ENCODE data around the gene ARHGAP40.
"Not testable (repeated sequence)": the region's sequence is repeated elsewhere in the genome, so short reads cannot be mapped to it uniquely, and the experiment has no call there.

ARHGAP40 gene

DNA sequence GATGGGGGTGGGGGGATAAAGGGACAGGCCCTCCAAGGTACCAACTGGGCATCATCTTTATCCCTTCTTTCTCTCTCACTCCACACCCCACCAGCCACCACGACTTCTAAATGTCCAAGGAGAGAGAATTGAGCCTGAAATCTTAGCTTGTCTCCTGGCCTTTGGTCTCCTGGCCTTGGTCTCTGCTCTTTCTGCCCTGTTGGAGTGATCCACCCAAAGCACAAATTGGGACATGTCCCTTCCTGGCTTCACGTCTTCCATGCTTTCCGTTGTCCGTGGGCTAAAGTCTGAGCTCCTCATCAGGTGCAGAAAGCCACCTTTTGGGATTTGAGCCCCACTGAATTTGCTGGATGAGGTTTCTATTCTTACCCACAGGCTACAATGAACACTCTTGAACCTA is 12.3 kb upstream of the ARHGAP40 start:
- no peak for DNase-seq

DNA sequence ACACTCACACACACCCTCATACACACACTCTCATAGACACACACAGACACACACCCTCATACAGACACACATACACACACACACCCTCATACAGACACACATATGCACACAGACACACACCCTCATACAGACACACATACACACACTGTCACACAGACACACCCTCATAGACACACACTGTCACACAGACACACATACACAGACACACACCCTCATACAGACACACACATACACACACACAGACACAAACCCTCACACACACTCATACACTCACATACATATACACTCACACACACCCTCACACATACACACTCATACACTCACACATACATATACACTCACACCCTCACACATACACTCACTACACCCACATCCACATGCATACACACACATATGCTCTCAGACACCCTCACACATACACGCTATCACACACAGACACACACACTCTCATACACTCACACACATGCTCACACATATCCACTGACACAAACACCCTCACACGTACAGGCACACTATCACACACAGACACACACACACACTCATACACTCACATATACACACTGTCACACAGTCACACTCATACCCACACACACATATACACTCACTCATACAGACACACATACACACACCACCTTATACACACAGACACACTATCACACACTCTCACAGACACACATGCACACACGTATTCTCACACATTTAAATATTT is 11.5 kb upstream of the ARHGAP40 start:
- no peak for DNase-seq

- DNase-seq: no peak
These were observed 10.7 kb upstream of the ARHGAP40 start for GRCh38 chr20:38590676-38591473.

- DNase-seq: no peak
These were observed 9.9 kb upstream of the ARHGAP40 start for GRCh38 chr20:38591474-38592410.

DNA sequence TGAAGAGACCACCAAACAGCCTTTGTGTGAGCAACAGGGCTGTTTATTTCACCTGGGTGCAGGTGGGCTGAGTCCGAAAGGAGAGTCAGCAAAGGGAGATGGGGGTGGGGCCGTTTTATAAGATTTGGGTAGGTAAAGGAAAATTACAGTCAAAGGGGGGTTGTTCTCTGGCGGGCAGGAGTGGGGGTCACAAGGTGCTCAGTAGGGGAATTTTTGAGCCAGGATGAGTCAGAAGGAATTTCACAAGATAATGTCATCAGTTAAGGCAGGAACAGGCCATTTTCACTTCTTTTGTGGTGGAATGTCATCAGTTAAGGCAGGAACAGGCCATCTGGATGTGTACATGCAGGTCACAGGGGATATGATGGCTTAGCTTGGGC is 9.2 kb upstream of the ARHGAP40 start:
- DNase-seq: not testable (repeated sequence)

GRCh38 chr20:38594281-38594680 is 7.3 kb upstream of the ARHGAP40 start:
- DNase-seq: not testable (repeated sequence)

GRCh38 chr20:38595886-38596285 is 5.7 kb upstream of the ARHGAP40 start:
- not testable (repeated sequence) for DNase-seq

DNA sequence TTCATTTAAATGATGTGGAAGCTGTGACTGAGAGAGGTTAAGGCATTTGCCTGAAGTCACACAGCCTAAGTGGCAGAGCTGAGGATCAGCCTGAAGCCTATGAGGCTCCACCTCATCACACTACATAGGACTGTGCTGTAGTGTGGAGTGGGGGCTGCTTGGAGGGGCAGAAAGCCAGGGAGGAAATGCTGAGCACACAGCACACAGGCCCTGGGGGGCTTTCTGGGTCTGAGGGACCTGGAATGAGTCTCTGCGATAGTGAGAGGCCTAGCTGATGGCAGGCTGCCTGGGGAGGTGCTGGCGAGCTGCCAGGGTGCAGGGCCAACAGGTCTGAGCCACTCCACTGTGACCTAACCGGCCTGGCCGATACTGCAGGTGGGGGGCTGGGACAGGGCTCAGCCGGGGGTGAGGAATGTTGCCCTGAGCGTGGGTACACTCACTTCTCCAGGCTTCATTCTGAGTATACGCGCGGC is 2.2 kb upstream of the ARHGAP40 start:
- no peak for DNase-seq

DNA sequence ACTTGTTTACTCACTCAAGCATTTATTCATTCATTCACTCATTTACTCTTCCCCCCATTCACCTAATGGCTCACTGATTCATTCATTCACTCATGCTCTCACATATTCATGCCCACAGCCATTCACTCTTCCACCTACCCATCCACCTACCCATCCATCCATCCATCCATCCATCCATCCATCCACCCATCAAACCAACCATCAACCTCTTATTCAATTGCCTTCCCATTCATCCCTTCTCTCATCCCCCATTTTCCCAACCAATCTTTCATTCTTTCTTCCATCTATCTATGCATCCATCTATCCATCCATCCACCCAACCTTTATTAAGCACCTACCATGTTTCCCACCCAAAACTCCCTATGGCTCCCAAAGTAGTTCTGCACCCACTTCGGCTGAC is 1.6 kb upstream of the ARHGAP40 start:
- DNase-seq: no peak

DNA sequence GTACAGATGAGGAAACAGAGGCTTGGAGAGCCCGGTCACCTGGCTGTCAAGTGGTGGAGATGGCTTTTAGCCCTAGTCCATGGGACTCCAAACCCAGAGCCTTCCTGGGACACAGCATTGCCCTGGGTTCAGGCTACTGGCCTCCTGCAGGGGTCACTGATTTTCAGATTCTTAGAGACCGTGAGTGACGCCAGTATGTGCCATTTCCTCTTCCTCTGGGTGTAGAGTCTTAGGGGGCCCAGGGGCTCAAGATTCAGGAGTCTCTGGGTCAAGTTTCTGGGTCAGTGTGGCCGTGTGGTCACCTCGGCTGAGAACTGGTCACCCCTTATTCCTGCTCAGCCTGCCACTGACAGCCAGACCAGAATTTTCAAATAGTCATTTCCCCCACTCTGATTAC is 574 bp downstream of the ARHGAP40 start:
- DNase-seq: no peak

- DNase-seq: no peak
These were observed 1.7 kb downstream of the ARHGAP40 start for GRCh38 chr20:38603286-38603685.

DNA sequence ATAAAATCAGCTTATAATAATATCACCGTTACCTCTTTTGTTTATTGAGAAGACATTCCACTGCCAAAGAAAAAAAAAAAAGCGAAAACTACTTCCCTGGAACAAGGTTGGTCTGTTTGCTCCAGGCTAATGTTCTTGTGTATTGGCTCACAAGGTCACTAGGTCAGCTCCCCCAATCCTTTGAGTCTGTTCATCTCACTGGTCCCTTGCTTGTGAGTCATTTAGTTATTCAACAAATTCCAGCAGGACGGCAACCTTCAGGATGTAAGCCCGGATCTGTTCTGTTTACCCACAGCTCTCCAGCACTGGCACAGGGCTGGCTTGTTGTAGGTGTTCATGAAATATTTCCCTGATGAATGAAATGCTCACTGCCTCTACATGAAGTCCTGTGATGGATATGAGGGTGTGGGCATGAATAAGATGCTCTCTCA is 3.3 kb downstream of the ARHGAP40 start:
- no peak for DNase-seq

DNA sequence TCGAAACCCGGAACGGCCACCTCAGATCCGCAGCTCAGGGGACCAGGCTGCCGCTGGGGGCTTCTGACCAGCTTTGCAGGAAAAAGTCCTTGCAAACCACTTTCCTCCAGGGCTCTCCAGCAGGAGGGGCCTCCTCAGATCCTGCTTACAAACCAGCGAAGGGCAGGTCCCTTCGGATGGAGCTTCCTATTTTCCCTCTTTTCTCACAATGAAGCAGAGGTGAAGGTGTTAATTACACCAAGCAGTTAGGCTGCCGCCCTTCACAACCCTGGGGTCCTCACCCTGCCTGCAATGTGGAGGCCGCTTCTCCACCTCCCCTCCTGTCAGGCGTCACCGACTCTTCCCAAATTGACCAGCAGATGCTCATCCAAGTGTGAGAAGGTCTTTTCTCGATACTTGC is 5.7 kb downstream of the ARHGAP40 start:
- DNase-seq: no peak

DNA sequence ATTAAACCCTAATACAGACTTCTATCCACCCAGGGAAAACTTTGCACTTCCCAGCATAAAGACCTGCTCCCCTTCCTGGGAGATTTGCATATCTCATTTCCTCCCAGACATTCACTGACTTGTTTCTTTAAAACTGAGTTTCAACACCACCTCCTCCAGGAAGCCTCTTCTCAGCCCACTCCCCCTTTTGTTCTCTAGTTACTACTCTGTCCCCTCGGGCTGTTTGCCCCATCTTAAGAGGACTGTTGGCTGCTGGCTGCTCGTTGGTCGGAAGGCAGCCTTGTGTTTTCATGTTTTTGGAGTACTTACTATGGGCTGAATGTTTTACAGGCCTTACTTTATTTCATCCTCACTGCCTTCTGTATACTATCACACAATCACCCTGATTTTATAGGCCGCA is 6.6 kb downstream of the ARHGAP40 start:
- DNase-seq: no peak

- no peak for DNase-seq
These were observed 8.2 kb downstream of the ARHGAP40 start for GRCh38 chr20:38609815-38610214.

DNA sequence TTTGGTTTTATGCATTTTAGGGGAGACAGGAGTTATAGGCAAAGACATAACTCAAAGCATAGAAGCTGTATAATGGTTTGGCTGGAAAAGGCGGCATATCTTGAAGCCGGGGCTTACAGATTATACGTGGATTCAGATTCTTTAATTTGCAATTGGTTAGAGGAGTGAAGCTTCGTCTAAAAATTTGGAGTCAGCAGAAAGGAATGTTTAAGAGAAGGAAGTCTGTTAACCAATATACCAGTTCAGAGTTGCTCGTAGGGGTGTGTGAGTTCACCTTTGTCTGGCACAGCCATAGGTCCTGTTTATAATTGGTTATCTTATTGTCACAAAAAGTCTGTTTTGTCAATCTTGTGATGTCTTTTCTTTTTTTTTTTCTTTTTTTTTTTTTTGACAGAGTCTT is 8.9 kb downstream of the ARHGAP40 start:
- DNase-seq: no peak

GRCh38 chr20:38612751-38613515 is 11.3 kb downstream of the ARHGAP40 start:
- DNase-seq: no peak

DNA sequence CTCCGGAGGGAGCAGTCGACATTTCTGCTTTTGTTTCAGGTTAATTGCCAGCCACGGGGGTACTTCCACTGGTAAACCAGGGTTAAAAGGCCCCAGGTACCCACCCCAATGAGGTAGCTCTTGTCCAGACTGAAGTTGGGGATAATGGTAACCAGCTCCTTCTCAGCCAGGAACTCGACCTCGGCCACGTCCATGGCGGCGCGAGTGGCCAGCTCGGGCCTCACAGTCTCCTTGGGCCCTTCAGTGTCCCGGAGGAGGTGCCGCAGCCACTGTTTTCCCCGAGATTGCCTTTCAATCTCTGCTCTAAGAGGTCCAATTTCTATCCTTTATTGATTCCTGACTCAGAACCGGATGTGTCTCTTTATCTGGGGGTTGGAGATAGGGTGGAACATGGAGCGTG is 13.7 kb downstream of the ARHGAP40 start:
- no peak for DNase-seq

DNA sequence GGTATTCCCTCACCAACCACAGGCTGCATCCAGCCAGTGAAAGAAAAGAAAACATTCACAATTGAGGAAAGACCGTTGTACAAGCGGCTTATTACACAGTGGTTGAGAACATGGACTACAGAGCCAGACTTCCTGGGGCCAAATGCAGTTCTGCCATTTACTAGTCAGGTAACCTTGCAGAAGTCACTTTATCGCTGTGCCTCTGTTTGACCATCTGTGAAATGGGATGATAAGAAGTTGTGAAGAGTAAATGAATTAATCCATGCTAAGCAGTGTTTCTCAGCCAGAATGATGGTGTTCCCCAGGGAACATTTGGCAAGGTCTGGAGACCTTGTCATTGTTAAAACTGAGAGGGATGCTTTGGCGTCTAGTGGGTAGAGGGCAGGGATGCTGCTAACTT is 14.8 kb downstream of the ARHGAP40 start:
- DNase-seq: no peak

GRCh38 chr20:38617011-38617829 is 15.6 kb downstream of the ARHGAP40 start:
- no peak for DNase-seq

DNA sequence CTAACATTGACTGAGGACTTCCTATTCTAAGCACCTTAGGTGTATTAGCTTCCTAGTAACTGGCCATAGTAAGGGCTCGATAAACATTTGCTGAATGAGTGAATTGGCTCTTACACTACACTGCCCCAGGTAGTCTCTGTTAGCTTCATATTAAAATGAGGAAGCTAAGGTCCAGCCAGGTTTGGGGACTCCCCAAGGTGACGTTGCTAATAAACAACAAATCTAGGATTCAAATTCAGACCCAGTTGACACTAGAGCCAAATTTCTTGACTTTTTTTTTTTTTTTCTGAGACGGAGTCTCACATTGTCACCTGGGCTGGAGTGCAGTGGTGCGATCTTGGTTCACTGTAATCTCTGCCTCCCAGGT is 16.2 kb downstream of the ARHGAP40 start:
- DNase-seq: no peak

DNA sequence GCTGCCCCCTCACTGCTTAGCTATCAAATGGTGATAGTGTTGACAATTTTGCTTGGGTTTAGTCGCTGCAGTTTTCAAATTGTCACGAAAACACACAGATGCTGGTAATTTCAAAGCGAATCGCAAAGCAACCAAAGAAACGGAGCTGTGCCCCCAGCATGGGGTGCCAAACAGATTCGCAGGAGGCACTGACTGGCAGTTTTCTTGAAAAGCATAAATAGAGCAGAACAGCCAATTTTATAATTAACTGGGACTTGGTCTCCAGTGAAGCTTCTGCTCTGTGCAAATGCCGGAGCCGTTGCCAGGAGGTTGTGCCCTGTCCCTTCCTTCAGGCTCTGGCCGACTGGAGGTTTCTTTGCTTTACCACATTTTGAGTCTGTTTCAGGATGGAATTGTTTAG is 18.8 kb downstream of the ARHGAP40 start:
- DNase-seq: no peak
